NCI-H526 (cell line): ENCODE measurements around the gene ADAM11.
"Not testable (repeated sequence)": the region's sequence is repeated elsewhere in the genome, so short reads cannot be mapped to it uniquely, and the experiment has no call there.

Source experiments
- DNase-seq, 2 experiments: peaks; one replicate each; lab custom pipeline; 2025; lab: John Stamatoyannopoulos, UW

Gene ADAM11

GRCh38 chr17:44795928-44796327, 37.1 kb downstream of the ADAM11 start:
- DNase-seq: no peak

DNA sequence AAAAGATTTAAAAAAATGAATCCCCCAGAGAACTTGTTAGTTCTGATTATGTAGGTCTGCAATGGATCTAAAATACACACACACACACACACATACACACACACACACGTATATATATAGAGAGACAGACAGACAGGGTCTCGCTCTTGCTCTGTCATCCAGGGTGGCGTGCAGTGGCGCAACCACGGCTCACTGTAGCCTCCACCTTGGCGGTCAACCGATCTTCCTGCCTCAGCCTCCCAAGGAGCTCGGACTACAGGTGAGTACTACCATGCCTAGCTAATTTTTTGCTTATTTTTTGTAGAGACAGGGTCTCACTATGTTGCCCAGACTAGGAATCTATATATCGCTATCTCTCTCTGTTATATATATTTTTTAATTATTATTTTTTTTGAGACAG, 37.9 kb downstream of the ADAM11 start:
- DNase-seq: no peak

DNA sequence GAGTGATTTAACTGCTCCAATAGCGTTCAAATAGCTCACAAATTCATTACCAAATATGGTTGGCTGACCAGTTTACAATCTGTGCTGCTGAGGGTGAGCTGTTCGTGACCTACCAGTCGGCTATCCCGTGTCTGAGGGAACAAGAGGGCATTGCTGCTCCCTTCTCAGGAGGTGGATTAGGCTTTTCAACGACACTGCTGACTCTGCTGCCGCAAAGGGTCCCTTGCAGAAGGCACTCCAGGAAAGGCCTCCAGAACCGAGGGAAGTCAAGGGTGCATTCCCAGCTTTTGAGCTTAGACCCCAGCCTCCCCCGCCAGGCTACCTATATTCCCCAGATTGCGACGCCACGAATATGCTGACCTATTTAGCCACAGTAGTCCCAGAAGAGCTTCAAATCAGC, 39.0 kb downstream of the ADAM11 start:
- no peak for DNase-seq

GRCh38 chr17:44798356-44798755, 39.6 kb downstream of the ADAM11 start:
- DNase-seq: no peak

DNA sequence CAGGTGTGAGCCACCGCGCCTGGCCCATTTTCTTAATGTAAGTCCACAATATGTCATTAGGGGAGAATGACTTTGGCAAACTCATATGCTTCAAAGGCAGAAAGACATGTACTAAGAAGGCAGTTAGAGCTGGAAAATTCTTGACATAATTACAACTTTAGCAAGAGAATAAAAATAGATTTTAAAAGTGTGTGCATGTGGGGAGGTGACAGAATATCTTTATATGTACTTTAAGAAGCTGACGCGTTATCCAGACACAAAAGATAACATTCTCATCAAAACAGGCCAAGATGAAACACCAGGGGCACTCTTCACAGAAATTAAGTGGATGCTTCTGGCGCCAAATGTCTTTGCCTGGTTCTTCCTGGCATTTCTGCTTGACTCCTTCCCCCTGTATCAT, 43.1 kb downstream of the ADAM11 start:
- DNase-seq: no peak

GRCh38 chr17:44804302-44805089, 45.7 kb downstream of the ADAM11 start:
- no peak for DNase-seq

- no peak for DNase-seq
These were observed 48.5 kb downstream of the ADAM11 start for GRCh38 chr17:44807093-44807816.

DNA sequence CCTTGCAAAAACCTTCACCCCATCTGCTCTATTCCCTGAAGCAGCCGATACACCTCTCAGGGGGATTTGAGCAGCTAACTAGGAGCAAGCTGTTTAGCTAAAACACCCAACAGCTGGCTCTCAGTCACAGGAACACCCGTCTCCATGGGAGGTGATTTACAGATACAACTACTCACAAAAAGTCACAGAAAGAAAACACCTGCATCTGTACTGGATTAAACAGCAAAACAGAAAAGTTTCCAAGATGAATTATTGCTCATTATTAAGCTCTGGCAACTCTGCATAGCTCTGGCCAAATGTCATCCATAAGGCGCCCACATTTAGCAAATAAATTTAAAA, 49.0 kb downstream of the ADAM11 start:
- DNase-seq: no peak

GRCh38 chr17:44808156-44808555, 49.4 kb downstream of the ADAM11 start:
- DNase-seq: no peak

GRCh38 chr17:44808656-44809388, 50.0 kb downstream of the ADAM11 start:
- DNase-seq: not testable (repeated sequence)

DNA sequence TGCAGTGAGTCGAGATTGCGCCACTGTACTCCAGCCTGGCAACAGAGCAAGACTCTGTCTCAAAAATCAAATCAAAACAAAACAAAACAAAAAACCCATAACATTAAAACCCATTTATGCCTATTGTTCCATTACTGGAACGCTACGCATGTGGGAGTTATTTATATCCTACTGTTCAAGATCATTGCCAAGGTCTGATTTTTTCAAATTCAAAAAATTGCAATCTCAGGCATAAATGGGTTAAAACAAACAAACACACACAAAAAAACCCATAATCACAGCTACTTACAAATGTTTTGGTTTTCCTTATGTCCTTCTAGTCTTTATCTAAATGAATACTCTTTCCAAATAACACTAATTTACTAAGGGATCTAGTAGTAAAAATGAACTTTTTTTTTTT, 53.5 kb downstream of the ADAM11 start:
- DNase-seq: no peak

GRCh38 chr17:44818508-44818907, 59.7 kb downstream of the ADAM11 start:
- DNase-seq: not testable (repeated sequence)

- DNase-seq: no peak
These were observed 61.9 kb downstream of the ADAM11 start for GRCh38 chr17:44820631-44821212.

DNA sequence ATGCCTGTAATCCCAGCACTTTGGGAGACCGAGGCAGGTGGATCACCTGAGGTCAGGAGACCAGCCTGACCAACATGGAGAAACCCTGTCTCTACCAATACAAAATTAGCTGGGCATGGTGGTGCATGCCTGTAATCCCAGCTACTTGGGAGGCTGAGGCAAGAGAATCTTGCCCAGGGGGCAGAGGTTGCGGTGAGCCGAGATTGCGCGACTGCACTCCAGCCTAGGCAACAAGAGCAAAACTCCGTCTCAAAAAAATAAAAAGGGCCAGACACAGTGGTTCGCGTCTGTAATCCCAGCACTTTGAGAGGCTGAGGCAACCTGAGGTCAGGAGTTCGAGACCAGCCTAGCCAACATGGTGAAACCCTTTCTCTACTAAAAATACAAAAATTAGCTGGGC, 66.4 kb downstream of the ADAM11 start:
- DNase-seq: not testable (repeated sequence)

DNA sequence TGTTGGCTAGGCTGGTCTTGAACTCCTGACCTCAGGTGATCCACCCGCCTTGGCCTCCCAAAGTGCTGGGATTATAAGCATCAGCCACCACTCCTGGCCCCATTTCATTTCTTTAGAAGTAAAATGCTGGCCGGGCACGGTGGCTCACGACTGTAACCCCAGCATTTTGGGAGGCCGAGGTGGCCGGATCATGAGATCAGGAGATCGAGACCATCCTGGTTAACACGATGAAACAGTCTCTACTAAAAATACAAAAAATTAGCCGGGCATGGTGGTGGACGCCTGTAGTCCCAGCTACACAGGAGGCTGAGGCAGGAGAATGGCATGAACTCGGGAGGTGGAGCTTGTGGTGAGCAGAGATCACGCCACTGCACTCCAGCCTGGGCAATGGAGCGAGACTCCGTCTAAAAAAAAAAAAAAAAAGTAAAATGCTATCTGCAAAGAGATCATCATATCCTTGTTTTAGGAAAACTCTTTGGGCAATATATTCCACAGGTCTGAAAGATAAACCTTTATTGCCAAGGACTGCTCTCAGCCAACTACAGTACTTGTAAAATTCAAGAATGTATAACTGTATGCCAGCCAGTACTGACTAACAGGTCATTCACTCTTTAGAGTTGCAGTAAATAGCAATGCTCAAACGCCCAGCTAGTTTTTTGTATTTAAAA, 67.5 kb downstream of the ADAM11 start:
- DNase-seq: no peak

DNA sequence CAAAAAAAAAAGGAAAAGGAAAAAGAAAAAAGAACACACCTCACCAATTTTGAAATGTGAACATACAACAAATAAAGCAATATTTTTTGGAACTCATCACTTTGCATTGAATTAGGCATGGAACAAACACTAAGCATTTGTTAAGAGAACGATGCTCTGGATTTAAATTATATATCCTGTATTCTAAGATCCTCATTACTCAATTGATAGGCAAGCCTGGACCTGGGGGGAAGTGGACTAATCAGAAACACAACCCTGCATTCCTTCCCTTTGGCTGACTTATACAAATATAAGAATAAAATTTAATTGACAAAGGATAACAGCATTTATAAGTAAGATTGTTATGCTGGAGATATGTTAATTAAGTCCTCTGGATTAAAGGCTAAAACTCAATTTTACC, 69.1 kb downstream of the ADAM11 start:
- DNase-seq: no peak

- DNase-seq: peak in 1 of 2 experiments; percentile 64
These were observed 70.2 kb downstream of the ADAM11 start for GRCh38 chr17:44828919-44829522.

DNA sequence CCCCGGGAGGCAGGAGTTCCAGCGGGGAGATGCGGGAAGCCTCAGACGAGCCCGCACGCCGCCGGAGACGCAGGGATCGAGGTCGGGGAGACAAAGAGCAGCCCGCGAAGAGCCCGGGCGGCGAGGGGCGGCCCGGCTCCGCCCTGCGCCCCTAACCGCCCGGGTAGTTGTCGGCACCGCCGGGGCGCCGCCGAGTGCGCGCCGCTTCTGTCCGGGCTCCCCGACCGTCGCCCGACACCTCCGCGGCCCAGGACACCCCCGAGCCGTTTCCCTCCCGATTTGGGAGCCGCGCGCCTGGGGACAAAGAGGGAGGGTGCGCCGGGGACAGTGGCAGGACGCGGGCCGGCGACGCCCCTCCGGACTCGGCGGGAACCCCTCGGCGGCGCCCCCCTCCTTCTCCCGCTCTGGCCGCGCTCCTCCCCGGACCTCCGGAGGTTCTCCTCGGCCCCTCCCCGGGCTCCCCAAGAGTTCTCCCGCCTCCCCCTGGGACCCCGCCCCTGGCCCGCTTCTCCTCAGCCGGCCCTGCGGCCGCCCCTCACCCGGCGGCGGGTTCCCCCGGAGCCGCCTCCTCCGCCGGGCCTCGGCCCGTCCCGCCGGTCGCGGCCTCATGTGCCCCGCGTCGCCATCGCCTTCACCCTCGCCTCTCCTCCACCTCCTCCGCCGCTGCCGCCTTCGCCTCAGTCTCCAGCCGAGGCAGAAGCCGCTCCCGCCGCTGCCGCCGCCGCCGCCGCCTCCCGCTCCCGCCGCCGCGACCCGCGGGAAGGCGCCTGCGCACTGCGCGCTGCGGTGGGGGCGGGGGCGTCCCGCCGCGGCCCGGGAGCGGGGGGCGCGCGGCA, 71.0 kb downstream of the ADAM11 start, which contains the start of gene GJC1:
GJC1 (minus strand) TSS at position 765 of the 836 bp plus-strand sequence. CDS start 24,470 bp downstream, outside the sequence.
- DNase-seq: peak in 1 of 2 experiments; percentile 79

- DNase-seq: peak in 1 of 2 experiments; percentile 66
These were observed 71.8 kb downstream of the ADAM11 start for GRCh38 chr17:44830359-44831288.
